Lung microvascular endothelial cell (primary cell): Measurements from ENCODE around the gene KCNK3. TPM values are rescaled to one million over a fixed set of nuclear protein-coding genes. Genes with fewer than 3 reads are reported as not detected.

Source experiments
- DNase-seq, 2 donors: peaks; one replicate each; pipeline versions ENCODE4 v3.0.0 to v3.0.0-alpha.2; 2010; ENCODE audit warnings: low read depth in 2 of 2
- total RNA-seq: library from RNA; depleted of rRNA; stranded (reverse); fragments of >200 nt; gene quantifications from 2 replicates; pipeline ENCODE4 v1.2.1, GENCODE V29; 2014

The KCNK3 gene
- total RNA-seq, 1 donor from 2014 or later: not detected

GRCh38 chr2:26687801-26688200, 4.7 kb upstream of the KCNK3 start:
- no peak for DNase-seq

GRCh38 chr2:26691161-26691560, 1.4 kb upstream of the KCNK3 start:
- no peak for DNase-seq

- DNase-seq: no peak
These were observed 642 bp upstream of the KCNK3 start for GRCh38 chr2:26691881-26692278.

GRCh38 chr2:26692897-26693849, 651 bp downstream of the KCNK3 start:
- DNase-seq: peak in 1 of 2 donors; percentile 23

- no peak for DNase-seq
These were observed 1.5 kb downstream of the KCNK3 start for GRCh38 chr2:26694001-26694400.

GRCh38 chr2:26696351-26696816, 3.9 kb downstream of the KCNK3 start:
- peak in 1 of 2 donors; percentile 90 for DNase-seq

- no peak for DNase-seq
These were observed 4.9 kb downstream of the KCNK3 start for GRCh38 chr2:26697425-26697824.

- DNase-seq: no peak
These were observed 6.8 kb downstream of the KCNK3 start for GRCh38 chr2:26699295-26699694.

GRCh38 chr2:26700078-26700477, 7.6 kb downstream of the KCNK3 start:
- no peak for DNase-seq

GRCh38 chr2:26701596-26701995, 9.1 kb downstream of the KCNK3 start:
- no peak for DNase-seq

GRCh38 chr2:26702025-26702424, 9.5 kb downstream of the KCNK3 start:
- no peak for DNase-seq

- no peak for DNase-seq
These were observed 12.0 kb downstream of the KCNK3 start for GRCh38 chr2:26704441-26704977.

- DNase-seq: no peak
These were observed 12.6 kb downstream of the KCNK3 start for GRCh38 chr2:26705126-26705525.

- no peak for DNase-seq
These were observed 13.6 kb downstream of the KCNK3 start for GRCh38 chr2:26706093-26706492.

- no peak for DNase-seq
These were observed 14.3 kb downstream of the KCNK3 start for GRCh38 chr2:26706616-26707473.

GRCh38 chr2:26707747-26708146, 15.2 kb downstream of the KCNK3 start:
- no peak for DNase-seq

GRCh38 chr2:26708457-26708856, 15.9 kb downstream of the KCNK3 start:
- DNase-seq: no peak

GRCh38 chr2:26709323-26710110, 17.0 kb downstream of the KCNK3 start:
- DNase-seq: no peak

GRCh38 chr2:26710145-26710544, 17.6 kb downstream of the KCNK3 start:
- no peak for DNase-seq

- DNase-seq: no peak
These were observed 18.4 kb downstream of the KCNK3 start for GRCh38 chr2:26710743-26711456.
